ENCODE results near the gene RASA3.

The RASA3 gene

GRCh38 chr13:114110091-114110829 lies 22.2 kb downstream of the RASA3 start:
- Histone ChIP-seq H3K9me3 (no peaks in the 10 kb centered on the region), H3K4me2 (peak overlapping the region; percentile 86), H3K27me3 (no peaks in the 10 kb centered on the region), H3K36me3 (peaks cover 6% of the 10 kb centered on the region; the same call in 1 of the 2 replicates), H3K4me1 (peaks cover 95% of the 10 kb centered on the region), H3K4me3 (peak overlapping the region; percentile 38; the same call in 1 of the 2 replicates), H3K9ac (peak overlapping the region; percentile 79), H3K27ac (peak overlapping the region; percentile 89), H4K20me1 (peaks cover 53% of the 10 kb centered on the region)
- no peak for TF ChIP-seq Cebpa-rat (IDR thresholded peaks at IDR 0.05)

GRCh38 chr13:114109641-114110041 lies 22.8 kb downstream of the RASA3 start:
- H4K20me1 ChIP-seq = peaks cover 58% of the 10 kb centered on the region
- H3K4me3 ChIP-seq = peak overlapping the region; percentile 38; the same call in 1 of the 2 replicates
- peak overlapping the region; percentile 86 for H3K4me2 ChIP-seq
- peak overlapping the region; percentile 89 for H3K27ac ChIP-seq
- peaks cover 6% of the 10 kb centered on the region; the same call in 1 of the 2 replicates for H3K36me3 ChIP-seq
- H3K4me1 ChIP-seq = peaks cover 95% of the 10 kb centered on the region
- peak overlapping the region; percentile 79 for H3K9ac ChIP-seq
- no peak for TF ChIP-seq Cebpa-rat (IDR thresholded peaks at IDR 0.05)
- H3K9me3 ChIP-seq = no peaks in the 10 kb centered on the region
- no peaks in the 10 kb centered on the region for H3K27me3 ChIP-seq

GRCh38 chr13:114108894-114109293 lies 23.5 kb downstream of the RASA3 start:
- peak overlapping the region; percentile 86 for H3K4me2 ChIP-seq
- no peaks in the 10 kb centered on the region for H3K27me3 ChIP-seq
- no peaks in the 10 kb centered on the region for H3K9me3 ChIP-seq
- H3K27ac ChIP-seq = peak overlapping the region; percentile 89
- peaks cover 63% of the 10 kb centered on the region for H4K20me1 ChIP-seq
- peak overlapping the region; percentile 79 for H3K9ac ChIP-seq
- no peak overlapping the region for H3K4me3 ChIP-seq
- TF ChIP-seq Cebpa-rat (IDR thresholded peaks at IDR 0.05) = no peak
- peaks cover 93% of the 10 kb centered on the region for H3K4me1 ChIP-seq
- H3K36me3 ChIP-seq = peaks cover 6% of the 10 kb centered on the region; the same call in 1 of the 2 replicates

DNA sequence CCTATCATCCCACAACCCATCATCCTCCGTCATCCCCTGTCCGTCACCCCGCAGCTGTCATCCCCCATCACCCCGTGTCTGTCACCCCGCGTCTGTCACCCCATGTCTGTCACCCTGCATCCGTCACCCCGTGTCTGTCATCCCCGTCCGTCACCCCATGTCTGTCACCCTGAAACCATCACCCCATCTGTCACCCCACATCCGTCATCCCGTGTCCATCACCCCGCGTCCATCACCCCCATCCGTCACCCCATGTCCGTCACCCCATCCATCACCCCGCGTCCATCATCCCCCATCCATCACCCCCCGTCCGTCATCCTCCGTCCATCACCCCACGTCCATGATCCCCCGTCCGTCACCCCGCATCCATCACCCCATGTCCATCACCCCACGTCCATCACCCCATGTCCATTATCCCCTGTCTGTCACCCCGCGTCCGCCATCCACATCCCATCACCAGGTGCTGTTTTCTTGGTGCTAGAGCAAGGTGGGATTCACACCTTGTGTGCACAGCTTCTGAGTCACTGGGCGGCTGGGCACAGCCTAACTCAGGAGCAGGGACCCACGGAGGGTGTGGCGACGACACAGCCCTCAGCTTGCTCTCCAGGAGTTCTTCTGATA lies 24.2 kb downstream of the RASA3 start:
- Histone ChIP-seq H3K36me3 (peaks cover 6% of the 10 kb centered on the region; the same call in 1 of the 2 replicates), H3K27ac (peak overlapping the region; percentile 89), H3K27me3 (no peaks in the 10 kb centered on the region), H3K9me3 (no peaks in the 10 kb centered on the region), H4K20me1 (peaks cover 64% of the 10 kb centered on the region), H3K4me3 (no peak overlapping the region), H3K9ac (no peak overlapping the region; the same call in 1 of the 2 replicates), H3K4me2 (peak overlapping the region; percentile 86), H3K4me1 (peaks cover 88% of the 10 kb centered on the region)
- no peak for TF ChIP-seq Cebpa-rat (IDR thresholded peaks at IDR 0.05)

- H3K27me3 ChIP-seq = no peaks in the 10 kb centered on the region
- H3K4me2 ChIP-seq = peak overlapping the region; percentile 86
- H3K4me1 ChIP-seq = peaks cover 88% of the 10 kb centered on the region
- peak overlapping the region; percentile 69 for H3K27ac ChIP-seq
- peaks cover 70% of the 10 kb centered on the region for H4K20me1 ChIP-seq
- peaks cover 6% of the 10 kb centered on the region; the same call in 1 of the 2 replicates for H3K36me3 ChIP-seq
- H3K4me3 ChIP-seq = no peak overlapping the region
- peak overlapping the region; percentile 53; the same call in 1 of the 2 replicates for H3K9ac ChIP-seq
- TF ChIP-seq Cebpa-rat (IDR thresholded peaks at IDR 0.05) = no peak
- H3K9me3 ChIP-seq = no peaks in the 10 kb centered on the region
Measured at GRCh38 chr13:114107686-114108081, 24.7 kb downstream of the RASA3 start.

DNA sequence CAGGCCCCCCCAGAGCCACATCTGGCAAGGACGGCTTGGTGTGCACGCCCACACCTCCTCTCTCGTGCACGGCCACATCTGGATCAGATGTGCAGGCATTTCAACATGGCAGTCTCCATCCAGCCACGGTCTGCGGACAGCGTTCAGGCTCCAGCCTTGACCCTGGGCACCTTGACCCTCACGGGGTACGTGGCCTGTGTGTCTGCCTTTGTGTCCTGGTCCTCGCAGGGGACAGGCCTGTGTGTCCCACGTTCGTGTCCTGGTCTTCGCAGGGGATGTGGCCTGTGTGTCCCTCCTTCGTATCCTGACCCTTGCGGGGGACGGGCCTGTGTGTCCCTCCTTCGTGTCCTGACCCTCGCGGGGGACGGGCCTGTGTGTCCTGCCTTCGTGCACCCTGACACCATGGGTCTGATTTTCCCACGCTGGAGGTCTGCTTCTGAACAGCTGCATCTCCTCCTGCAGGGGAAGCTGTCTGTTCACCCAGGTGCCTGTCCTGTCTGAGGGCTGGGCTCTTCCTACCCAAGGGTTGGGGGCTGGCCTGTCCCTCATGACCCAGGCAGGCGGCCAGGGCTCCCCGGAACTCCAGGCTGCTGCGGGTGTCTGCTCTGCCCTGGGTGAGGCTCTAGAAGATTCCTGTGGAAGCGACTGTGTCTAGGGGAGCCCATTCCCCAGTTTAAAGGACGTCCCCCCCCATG lies 25.3 kb downstream of the RASA3 start:
- peaks cover 76% of the 10 kb centered on the region for H4K20me1 ChIP-seq
- H3K27ac ChIP-seq = peak overlapping the region; percentile 69
- no peaks in the 10 kb centered on the region for H3K27me3 ChIP-seq
- H3K36me3 ChIP-seq = peaks cover 6% of the 10 kb centered on the region; the same call in 1 of the 2 replicates
- H3K4me1 ChIP-seq = peaks cover 88% of the 10 kb centered on the region
- peak overlapping the region; percentile 53 for H3K9ac ChIP-seq
- no peak overlapping the region for H3K4me3 ChIP-seq
- no peak for TF ChIP-seq Cebpa-rat (IDR thresholded peaks at IDR 0.05)
- no peaks in the 10 kb centered on the region for H3K9me3 ChIP-seq
- peak overlapping the region; percentile 86 for H3K4me2 ChIP-seq

DNA sequence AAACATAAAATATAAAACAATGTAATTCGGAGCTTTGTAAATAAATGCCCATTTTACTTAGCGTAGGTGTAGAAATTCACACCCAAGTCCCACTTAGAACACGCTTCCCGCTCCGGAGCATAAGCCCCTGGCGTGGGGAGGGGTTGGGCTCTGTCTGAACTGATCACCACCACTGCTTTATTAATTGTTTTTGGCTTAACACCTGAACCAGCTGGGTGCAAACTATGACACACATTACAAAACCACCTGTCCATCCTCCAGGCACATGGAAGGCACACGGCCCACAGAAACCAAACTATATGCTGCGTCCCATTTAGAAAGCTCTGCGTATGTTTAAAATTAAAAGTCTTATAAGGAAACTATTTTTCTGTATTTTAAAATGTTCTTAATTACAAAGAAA lies 25.9 kb downstream of the RASA3 start:
- H3K4me1 ChIP-seq = peaks cover 88% of the 10 kb centered on the region
- H3K27ac ChIP-seq = peak overlapping the region; percentile 56; the same call in 1 of the 2 replicates
- peaks cover 82% of the 10 kb centered on the region for H4K20me1 ChIP-seq
- H3K9ac ChIP-seq = no peak overlapping the region
- H3K4me3 ChIP-seq = 0 out of 2 replicates have a peak overlapping the region, but pooled peaks have one; percentile 19
- peaks cover 6% of the 10 kb centered on the region; the same call in 1 of the 2 replicates for H3K36me3 ChIP-seq
- no peaks in the 10 kb centered on the region for H3K27me3 ChIP-seq
- H3K9me3 ChIP-seq = no peaks in the 10 kb centered on the region
- TF ChIP-seq Cebpa-rat (IDR thresholded peaks at IDR 0.05) = no peak
- peak overlapping the region; percentile 86 for H3K4me2 ChIP-seq

GRCh38 chr13:114105521-114106225 lies 26.8 kb downstream of the RASA3 start:
- no peak for TF ChIP-seq Cebpa-rat (IDR thresholded peaks at IDR 0.05)
- 0 out of 2 replicates have a peak overlapping the region, but pooled peaks have one; percentile 19 for H3K4me3 ChIP-seq
- H3K36me3 ChIP-seq = peaks cover 6% of the 10 kb centered on the region; the same call in 1 of the 2 replicates
- peak overlapping the region; percentile 61 for H3K9ac ChIP-seq
- H3K9me3 ChIP-seq = no peaks in the 10 kb centered on the region
- peak overlapping the region; percentile 56 for H3K27ac ChIP-seq
- H3K27me3 ChIP-seq = no peaks in the 10 kb centered on the region
- peaks cover 91% of the 10 kb centered on the region for H3K4me1 ChIP-seq
- H4K20me1 ChIP-seq = peaks cover 90% of the 10 kb centered on the region
- peak overlapping the region; percentile 86 for H3K4me2 ChIP-seq
